Measurements from ENCODE around the gene ELAVL2.

GRCh38 chr9:23790351-23791260, 35.4 kb downstream of the ELAVL2 start:
- TF ChIP-seq CTCF (conservative IDR thresholded peaks at IDR 0.05), result no peak
- no peak for TF ChIP-seq ZFX (IDR thresholded peaks at IDR 0.05)
